SK-N-SH treated with all-trans-retinoic acid at 6 μM for 48 hours (cell line): Measurements from ENCODE around the gene CNIH2.
"Not testable (repeated sequence)": the region's sequence is repeated elsewhere in the genome, so short reads cannot be mapped to it uniquely, and the experiment has no call there.

Experiments used
- ATAC-seq: fragments of 200-7000 bp; cut with Tn5 transposase; 3 replicates; pipeline ENCODE4 v1.9.1; 2020; ENCODE audit warnings: mild to moderate bottlenecking, moderate library complexity
- ARNTL ChIP-seq: fragments of 450-650 bp; formaldehyde crosslinking; IDR thresholded peaks from 2 replicates; pipeline ENCODE4 v1.5.0; 2020; ENCODE audit warnings: low read depth, mild to moderate bottlenecking, moderate library complexity, borderline replicate concordance
- BACH2 ChIP-seq: fragments of 250-450 bp; sonication (Bioruptor Pico); IDR thresholded peaks from 2 replicates; pipeline ENCODE4 v1.9.0; 2021; ENCODE audit warnings: mild to moderate bottlenecking, borderline replicate concordance
- CREB5 ChIP-seq: fragments of 250-450 bp; sonication (Bioruptor Pico); IDR thresholded peaks from 2 replicates; pipeline ENCODE4 v1.5.1; 2020; ENCODE audit warnings: low read depth, mild to moderate bottlenecking, moderate library complexity
- CSDC2 ChIP-seq: fragments of 250-450 bp; sonication (Bioruptor Pico); IDR thresholded peaks from 2 replicates; pipeline ENCODE4 v1.5.0; 2020; ENCODE audit warnings: mild to moderate bottlenecking, moderate library complexity
- CSRNP3 ChIP-seq: fragments of 250-450 bp; sonication (Bioruptor Pico); IDR thresholded peaks from 2 replicates; pipeline ENCODE4 v1.5.1; 2021; ENCODE audit warnings: mild to moderate bottlenecking, moderate library complexity
- ESRRG ChIP-seq: fragments of 250-450 bp; sonication (Bioruptor Pico); IDR thresholded peaks from 2 replicates; pipeline ENCODE4 v1.6.1; 2021; ENCODE audit warnings: mild to moderate bottlenecking
- GLIS3 ChIP-seq: fragments of 250-450 bp; sonication (Bioruptor Pico); IDR thresholded peaks from 2 replicates; pipeline ENCODE4 v1.5.0; 2020; ENCODE audit warnings: mild to moderate bottlenecking, moderate library complexity
- OSR1 ChIP-seq: fragments of 250-450 bp; sonication (Bioruptor Pico); IDR thresholded peaks from 2 replicates; pipeline ENCODE4 v1.8.0; 2022; ENCODE audit warnings: moderate library complexity, mild to moderate bottlenecking, inconsistent platforms
- PATZ1 ChIP-seq: fragments of 250-450 bp; sonication (Bioruptor Pico); IDR thresholded peaks from 2 replicates; pipeline ENCODE4 v1.8.0; 2020; ENCODE audit warnings: mild to moderate bottlenecking, moderate library complexity, borderline replicate concordance
- PPARA ChIP-seq: fragments of 250-450 bp; sonication (Bioruptor Pico); IDR thresholded peaks from 2 replicates; pipeline ENCODE4 v1.5.0; 2020; ENCODE audit warnings: mild to moderate bottlenecking, borderline replicate concordance
- RARB ChIP-seq: fragments of 250-450 bp; sonication (Bioruptor Pico); IDR thresholded peaks from 2 replicates; pipeline ENCODE4 v1.8.0; 2021; ENCODE audit warnings: mild to moderate bottlenecking, moderate library complexity
- SNAI2 ChIP-seq: fragments of 250-450 bp; sonication (Bioruptor Pico); IDR thresholded peaks from 2 replicates; pipeline ENCODE4 v1.5.0; 2020; ENCODE audit warnings: mild to moderate bottlenecking, moderate library complexity
- TCF4 ChIP-seq: fragments of 250-450 bp; sonication (Bioruptor Pico); IDR thresholded peaks from 2 replicates; pipeline ENCODE4 v1.8.0; 2021; ENCODE audit warnings: mild to moderate bottlenecking, moderate library complexity, borderline replicate concordance
- TOX ChIP-seq: fragments of 250-450 bp; sonication (Bioruptor Pico); IDR thresholded peaks from 2 replicates; pipeline ENCODE4 v1.8.0; 2021; ENCODE audit warnings: mild to moderate bottlenecking, moderate library complexity, borderline replicate concordance
- ZC3H10 ChIP-seq: fragments of 250-450 bp; sonication (Bioruptor Pico); IDR thresholded peaks from 2 replicates; pipeline ENCODE4 v1.5.1; 2021; ENCODE audit warnings: mild to moderate bottlenecking, moderate library complexity
- ZFP3 ChIP-seq: fragments of 250-450 bp; sonication (Bioruptor Pico); IDR thresholded peaks from 2 replicates; pipeline ENCODE4 v1.5.0; 2020; ENCODE audit warnings: mild to moderate bottlenecking, moderate library complexity
- ZFP30 ChIP-seq: fragments of 450-650 bp; formaldehyde crosslinking; IDR thresholded peaks from 2 replicates; pipeline ENCODE4 v1.5.0; 2022; ENCODE audit warnings: mild to moderate bottlenecking, moderate library complexity
- ZNF565 ChIP-seq: fragments of 450-650 bp; formaldehyde crosslinking; conservative IDR thresholded peaks from 2 replicates; pipeline ENCODE4 v1.5.0; 2020; ENCODE audit warnings: low read depth, mild to moderate bottlenecking, moderate library complexity
- ZNF70 ChIP-seq: fragments of 450-650 bp; formaldehyde crosslinking; IDR thresholded peaks from 2 replicates; pipeline ENCODE4 v1.5.0; 2020; ENCODE audit warnings: mild to moderate bottlenecking, moderate library complexity
- ZNF8 ChIP-seq: fragments of 450-650 bp; formaldehyde crosslinking; IDR thresholded peaks from 2 replicates; pipeline ENCODE4 v1.5.0; 2020; ENCODE audit warnings: mild to moderate bottlenecking, moderate library complexity
- TF ChIP-seq, protein P1 (sequence below): fragments of 250-450 bp; sonication (Bioruptor Pico); IDR thresholded peaks from 2 replicates; pipeline ENCODE4 v1.8.0; 2021; ENCODE audit warnings: low read depth, mild to moderate bottlenecking, moderate library complexity, borderline replicate concordance

The CNIH2 gene

GRCh38 chr11:66317723-66318599, 40.0 kb downstream of the CNIH2 start (continued):
- TF ChIP-seq CREB5 (CRISPR knock-in tag): no peak
- TF ChIP-seq GLIS3: no peak
- TF ChIP-seq, protein P1, sequence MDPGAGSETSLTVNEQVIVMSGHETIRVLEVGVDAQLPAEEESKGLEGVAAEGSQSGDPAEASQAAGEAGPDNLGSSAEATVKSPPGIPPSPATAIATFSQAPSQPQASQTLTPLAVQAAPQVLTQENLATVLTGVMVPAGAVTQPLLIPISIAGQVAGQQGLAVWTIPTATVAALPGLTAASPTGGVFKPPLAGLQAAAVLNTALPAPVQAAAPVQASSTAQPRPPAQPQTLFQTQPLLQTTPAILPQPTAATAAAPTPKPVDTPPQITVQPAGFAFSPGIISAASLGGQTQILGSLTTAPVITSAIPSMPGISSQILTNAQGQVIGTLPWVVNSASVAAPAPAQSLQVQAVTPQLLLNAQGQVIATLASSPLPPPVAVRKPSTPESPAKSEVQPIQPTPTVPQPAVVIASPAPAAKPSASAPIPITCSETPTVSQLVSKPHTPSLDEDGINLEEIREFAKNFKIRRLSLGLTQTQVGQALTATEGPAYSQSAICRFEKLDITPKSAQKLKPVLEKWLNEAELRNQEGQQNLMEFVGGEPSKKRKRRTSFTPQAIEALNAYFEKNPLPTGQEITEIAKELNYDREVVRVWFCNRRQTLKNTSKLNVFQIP (CRISPR knock-in tag): no peak
- TF ChIP-seq PPARA (CRISPR knock-in tag): no peak
- TF ChIP-seq SNAI2 (CRISPR knock-in tag): no peak

GRCh38 chr11:66318600-66318970, 40.6 kb downstream of the CNIH2 start:
- no peak for ATAC-seq
- TF ChIP-seq TCF4 (CRISPR knock-in tag): no peak
- TF ChIP-seq ZFP3 (CRISPR knock-in tag): no peak
- no peak for TF ChIP-seq ZNF8
- TF ChIP-seq OSR1: no peak
- TF ChIP-seq RARB (CRISPR knock-in tag): no peak
- no peak for TF ChIP-seq ZNF70
- TF ChIP-seq TOX: no peak
- TF ChIP-seq CREB5 (CRISPR knock-in tag): no peak
- no peak for TF ChIP-seq SNAI2 (CRISPR knock-in tag)
- TF ChIP-seq PPARA (CRISPR knock-in tag): no peak
- no peak for TF ChIP-seq ZNF565
- TF ChIP-seq CSRNP3 (CRISPR knock-in tag): no peak
- no peak for TF ChIP-seq ESRRG (CRISPR knock-in tag)
- no peak for TF ChIP-seq CSDC2 (CRISPR knock-in tag)
- TF ChIP-seq ZFP30: no peak
- TF ChIP-seq ZC3H10: no peak
- no peak for TF ChIP-seq ARNTL (CRISPR knock-in tag)
- no peak for TF ChIP-seq BACH2
- no peak for TF ChIP-seq PATZ1 (CRISPR knock-in tag)

DNA sequence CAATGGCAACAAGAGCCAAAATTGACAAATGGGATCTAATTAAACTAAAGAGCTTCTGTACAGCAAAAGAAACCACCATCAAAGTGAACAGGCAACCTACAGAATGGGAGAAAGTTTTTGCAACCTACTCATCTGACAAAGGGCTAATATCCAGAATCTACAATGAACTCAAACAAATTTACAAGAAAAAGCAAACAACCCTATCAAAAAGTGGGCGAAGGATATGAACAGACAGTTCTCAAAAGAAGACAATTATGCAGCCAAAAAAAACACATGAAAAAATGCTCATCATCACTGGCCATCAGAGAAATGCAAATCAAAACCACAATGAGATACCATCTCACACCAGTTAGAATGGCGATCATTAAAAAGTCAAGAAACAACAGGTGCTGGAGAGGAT, 42.3 kb downstream of the CNIH2 start:
- ATAC-seq: not testable (repeated sequence)

DNA sequence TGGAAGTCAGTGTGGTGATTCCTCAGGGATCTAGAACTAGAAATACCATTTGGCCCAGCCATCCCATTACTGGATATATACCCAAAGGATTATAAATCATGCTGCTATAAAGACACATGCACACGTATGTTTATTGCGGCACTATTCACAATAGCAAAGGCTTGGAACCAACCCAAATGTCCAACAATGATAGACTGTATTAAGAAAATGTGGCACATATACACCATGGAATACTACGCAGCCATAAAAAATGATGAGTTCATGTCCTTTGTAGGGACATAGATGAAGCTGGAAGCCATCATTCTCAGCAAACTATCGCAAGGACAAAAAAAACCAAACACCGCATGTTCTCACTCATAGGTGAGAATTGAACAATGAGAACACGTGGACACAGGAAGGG, 42.8 kb downstream of the CNIH2 start:
- not testable (repeated sequence) for ATAC-seq

DNA sequence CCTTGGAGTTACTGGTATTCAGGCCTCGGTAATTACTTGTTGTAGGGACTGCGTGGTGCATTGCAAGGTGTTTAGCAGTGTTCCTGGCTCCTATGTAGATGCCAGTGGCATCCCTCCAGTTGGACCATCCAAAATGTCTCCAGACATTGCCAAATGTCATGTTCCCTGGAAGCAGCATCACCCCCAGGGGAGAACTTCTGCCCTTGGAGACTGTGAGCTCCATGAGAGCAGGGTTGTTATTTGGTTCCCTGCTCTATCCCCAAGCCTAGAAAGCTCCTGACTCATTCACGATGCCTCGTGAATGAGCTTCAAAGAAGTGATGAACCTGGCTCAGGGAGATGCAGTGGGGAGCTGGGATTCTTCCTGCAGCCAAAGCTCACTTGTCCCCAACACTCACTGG, 43.6 kb downstream of the CNIH2 start:
- ATAC-seq: no peak

More for the DNA sequence above, 43.6 kb downstream of the CNIH2 start:
- TF ChIP-seq OSR1 (no peak), CREB5 (CRISPR knock-in tag) (no peak), ZNF8 (no peak)
- TF ChIP-seq, all 23 proteins: peak for 0
